ENCODE measurements around the gene MSX1.

Gene MSX1

GRCh38 chr4:4858527-4859324 is 739 bp upstream of the MSX1 start:
- no peak for FAIRE-seq

DNA sequence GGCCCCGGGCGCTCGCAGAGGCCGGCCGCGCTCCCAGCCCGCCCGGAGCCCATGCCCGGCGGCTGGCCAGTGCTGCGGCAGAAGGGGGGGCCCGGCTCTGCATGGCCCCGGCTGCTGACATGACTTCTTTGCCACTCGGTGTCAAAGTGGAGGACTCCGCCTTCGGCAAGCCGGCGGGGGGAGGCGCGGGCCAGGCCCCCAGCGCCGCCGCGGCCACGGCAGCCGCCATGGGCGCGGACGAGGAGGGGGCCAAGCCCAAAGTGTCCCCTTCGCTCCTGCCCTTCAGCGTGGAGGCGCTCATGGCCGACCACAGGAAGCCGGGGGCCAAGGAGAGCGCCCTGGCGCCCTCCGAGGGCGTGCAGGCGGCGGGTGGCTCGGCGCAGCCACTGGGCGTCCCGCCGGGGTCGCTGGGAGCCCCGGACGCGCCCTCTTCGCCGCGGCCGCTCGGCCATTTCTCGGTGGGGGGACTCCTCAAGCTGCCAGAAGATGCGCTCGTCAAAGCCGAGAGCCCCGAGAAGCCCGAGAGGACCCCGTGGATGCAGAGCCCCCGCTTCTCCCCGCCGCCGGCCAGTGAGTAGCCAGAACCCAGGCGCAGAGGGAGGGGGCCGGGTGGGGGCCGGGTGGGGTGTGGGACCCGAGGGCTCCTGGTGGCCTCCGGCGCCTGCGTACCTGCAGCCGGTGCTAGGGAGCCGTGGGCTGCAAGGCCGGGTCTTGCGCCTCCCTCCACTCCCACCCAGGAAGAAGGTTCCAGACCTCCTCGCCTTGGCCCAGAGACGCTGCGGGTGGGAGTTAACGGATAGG is 534 bp downstream of the MSX1 start:
- FAIRE-seq, result no peak

DNA sequence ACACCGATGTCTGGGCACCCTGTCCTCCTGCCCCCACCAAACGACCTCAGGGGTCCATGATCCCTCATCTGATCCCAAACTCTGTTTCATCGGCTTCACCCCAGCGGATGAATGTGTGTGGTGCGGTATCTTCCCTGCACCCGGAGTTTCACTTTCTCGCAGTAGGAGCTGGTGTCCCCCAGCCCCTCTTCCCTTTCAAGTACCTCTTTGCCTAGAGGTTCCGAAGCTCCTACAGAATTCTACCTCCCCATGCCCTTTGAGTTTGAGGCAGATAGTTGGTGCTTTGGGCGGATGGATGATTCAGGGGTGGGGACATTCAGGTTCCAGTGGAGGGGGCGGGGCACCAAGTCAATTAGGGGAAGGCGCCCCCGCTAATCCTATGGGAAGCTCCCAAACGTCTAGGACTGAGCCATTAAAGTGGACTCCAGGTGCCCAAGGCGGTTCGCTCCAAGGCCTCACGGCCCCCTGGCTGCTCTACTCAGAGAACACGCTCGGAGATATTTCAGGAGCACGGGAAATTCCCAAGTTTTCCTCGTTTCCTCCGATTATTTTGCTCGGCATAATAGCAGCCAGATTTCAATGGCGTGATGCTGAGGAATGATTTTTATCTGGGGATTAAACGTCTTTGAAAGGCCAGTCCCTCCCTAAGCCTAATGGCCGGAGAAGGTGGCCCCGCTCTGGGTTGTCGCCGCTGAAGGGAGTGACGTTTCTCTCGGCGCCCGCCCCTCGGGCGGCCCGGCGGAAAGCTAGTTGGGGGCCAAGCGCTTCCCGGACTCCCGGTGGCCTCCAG is 1.3 kb downstream of the MSX1 start:
- FAIRE-seq, result no peak

GRCh38 chr4:4861390-4862018 is 2.0 kb downstream of the MSX1 start:
- FAIRE-seq, result no peak

GRCh38 chr4:4862071-4862551 is 2.6 kb downstream of the MSX1 start:
- no peak for FAIRE-seq

GRCh38 chr4:4862665-4863482 is 3.4 kb downstream of the MSX1 start:
- FAIRE-seq, result no peak

DNA sequence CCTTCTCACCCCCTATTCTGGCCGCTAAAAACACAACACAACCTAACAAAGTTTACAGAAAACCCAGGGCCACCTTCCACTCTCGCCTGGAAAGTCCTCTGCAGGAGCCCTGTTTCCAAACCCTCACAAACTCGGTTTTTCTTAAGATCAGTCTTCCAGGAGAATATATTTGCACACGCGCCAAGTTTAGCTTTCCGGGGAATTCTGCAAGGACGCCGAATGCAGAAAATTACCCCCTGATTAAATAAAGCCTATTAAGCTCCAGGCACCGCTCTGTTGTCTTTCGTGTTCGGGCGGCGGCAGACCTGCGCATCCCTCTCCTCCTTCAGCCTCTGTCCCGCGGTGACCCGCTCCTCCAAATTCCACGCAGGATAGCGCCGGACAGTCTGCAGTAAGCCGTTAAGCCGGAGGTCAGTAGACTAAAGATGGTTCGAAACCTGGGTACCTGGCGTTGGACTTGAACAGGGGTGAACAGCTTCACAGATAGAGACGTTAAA is 5.0 kb downstream of the MSX1 start:
- no peak for FAIRE-seq

GRCh38 chr4:4864940-4865704 is 5.7 kb downstream of the MSX1 start:
- no peak for FAIRE-seq

- no peak for FAIRE-seq
These were observed 6.2 kb downstream of the MSX1 start for GRCh38 chr4:4865705-4866123.

DNA sequence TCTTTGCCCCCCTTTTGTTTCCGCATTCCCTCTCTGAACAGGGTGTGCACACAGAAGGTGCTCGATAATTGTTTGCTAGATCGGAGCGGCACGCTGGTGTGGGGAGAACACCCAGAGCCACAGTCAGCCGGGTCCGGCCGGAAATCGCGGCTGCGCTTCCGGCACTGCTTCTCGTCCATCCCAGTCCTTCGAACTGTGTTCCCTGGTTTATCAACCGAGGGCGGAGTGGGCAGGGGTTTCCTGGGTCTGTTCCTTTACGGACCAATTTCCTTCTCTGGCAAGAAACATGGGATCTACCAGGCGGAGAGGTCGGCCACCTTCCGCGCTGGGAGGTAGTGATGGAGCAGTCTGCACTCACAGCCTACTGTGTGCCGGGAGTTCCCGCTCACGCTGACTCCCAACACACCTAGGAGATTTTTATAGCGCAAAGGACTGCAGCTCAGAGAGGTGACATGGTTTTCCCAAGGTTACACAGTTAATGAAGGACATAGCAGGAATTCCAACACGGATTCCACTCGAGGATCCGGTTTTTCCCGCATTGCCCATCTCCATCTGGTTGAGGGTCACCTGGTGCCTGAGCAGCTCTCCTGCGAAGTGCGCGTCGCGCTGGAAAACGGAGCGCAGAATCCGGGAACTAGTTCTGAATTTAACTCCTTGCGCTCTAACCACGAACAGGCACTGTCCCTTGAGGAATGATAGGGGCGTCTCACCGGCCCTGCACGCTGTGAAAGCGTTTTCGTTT is 6.8 kb downstream of the MSX1 start:
- no peak for FAIRE-seq

- FAIRE-seq, result no peak
These were observed 7.5 kb downstream of the MSX1 start for GRCh38 chr4:4866866-4867374.

GRCh38 chr4:4867375-4868039 is 8.0 kb downstream of the MSX1 start:
- no peak for FAIRE-seq

GRCh38 chr4:4868040-4868757 is 8.7 kb downstream of the MSX1 start:
- no peak for FAIRE-seq

- FAIRE-seq, result no peak
These were observed 9.6 kb downstream of the MSX1 start for GRCh38 chr4:4868758-4869723.

DNA sequence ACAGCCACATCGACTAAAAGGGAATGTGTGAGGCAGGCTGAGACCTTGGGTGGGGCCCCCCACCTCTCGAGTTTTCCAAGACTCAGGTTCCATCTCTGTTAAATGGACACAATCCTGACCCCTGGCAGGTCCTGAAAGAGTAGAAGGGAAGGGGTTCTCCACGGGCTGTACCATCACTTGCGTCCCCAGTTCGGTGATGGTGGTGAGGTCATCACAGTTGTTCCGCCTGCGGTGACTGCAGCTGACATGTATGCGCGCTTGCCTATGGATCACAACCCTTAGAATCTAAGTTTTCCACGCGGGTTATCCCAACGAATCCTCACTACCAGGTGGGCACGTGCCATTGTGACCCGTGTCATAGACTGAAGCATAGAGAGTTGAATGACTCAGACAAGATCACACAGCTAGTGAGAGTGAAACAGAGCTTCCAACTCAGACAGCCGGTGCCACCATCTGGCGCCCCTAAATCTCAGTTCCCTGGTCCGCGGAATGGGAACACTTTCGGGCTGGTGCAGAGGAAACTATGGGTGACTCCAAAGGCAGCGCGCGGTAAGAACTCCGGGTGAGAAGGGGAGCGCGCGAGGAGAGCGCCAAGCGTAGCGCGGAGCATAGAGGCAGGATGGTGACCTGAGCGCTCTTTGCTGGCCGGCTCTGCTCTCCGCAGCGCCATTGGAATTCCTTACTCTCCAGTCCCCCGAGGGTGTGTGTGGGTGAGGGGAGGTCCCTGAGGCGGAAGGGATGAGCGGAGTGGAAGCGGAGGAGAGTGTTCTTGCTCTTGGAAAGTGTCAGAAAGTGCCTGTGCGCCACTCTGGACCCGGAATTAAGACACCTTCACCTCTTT is 10.5 kb downstream of the MSX1 start:
- FAIRE-seq, result no peak

DNA sequence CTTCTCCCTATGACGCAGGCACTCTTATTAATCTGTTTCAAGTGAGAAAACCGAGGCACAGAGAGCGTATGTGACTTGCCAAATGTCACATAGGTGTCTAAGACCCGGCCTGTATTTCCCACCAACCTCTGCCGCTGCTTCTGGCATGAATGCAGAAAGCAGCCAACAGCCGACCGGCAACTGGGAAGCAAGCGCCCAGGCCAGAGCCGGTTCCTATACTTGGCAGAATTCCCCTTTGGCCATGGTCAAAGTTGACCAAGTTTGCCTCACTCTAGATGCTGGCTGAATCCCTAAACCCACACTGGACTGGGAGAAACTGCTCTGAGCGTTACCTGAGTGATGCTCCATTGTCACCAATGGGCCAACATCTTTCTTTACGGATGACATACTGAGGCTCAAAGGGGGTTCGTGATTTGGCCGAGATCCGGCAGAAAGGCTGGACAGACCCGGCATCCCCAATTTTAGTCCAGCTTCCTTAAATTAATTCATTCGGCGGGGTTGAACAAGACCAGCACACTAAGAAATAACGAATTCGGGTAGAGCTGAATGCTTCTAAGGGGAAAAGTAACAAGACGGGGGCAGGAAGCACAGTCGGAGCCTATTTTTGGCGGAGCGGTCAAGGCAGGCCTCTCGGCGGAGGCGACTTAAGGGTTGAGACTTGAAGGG is 11.2 kb downstream of the MSX1 start:
- no peak for FAIRE-seq
